Liver (tissue), 3 donors: ENCODE measurements around the gene TMPRSS3.

ENCODE experiments used
- EGR1 ChIP-seq, 2 donors: IDR thresholded peaks; 2 replicates each; pipeline ENCODE4 v1.6.1; 2016 to 2018; ENCODE audit warnings: antibody characterized with exemption in 2 of 2, low read depth in 2 of 2
- RXRA ChIP-seq, 2 donors: IDR thresholded peaks; 2 replicates each; pipeline ENCODE4 v1.6.1; 2017 to 2018; ENCODE audit warnings: antibody characterized with exemption in 2 of 2, mild to moderate bottlenecking in 1 of 2
- SP1 ChIP-seq: IDR thresholded peaks from 2 replicates; pipeline ENCODE4 v1.6.1; 2018; ENCODE audit warnings: antibody characterized with exemption, mild to moderate bottlenecking
- YY1 ChIP-seq: IDR thresholded peaks from 2 replicates; pipeline ENCODE4 v1.6.1; 2016; ENCODE audit warnings: antibody characterized with exemption, mild to moderate bottlenecking
- TF ChIP-seq, protein P1 (sequence below): fragments of 150-350 bp; IDR thresholded peaks from 2 replicates; pipeline ENCODE4 v1.5.1; 2017; ENCODE audit warnings: improper control_type of control experiment, low read depth, low read length; ENCODE audit not compliant: missing input control
- TF ChIP-seq, protein P2 (sequence below): IDR thresholded peaks from 2 replicates; pipeline ENCODE4 v1.6.1; 2016; ENCODE audit warnings: antibody characterized with exemption
- TF ChIP-seq, protein P3 (sequence below): IDR thresholded peaks from 2 replicates; pipeline ENCODE4 v1.6.1; 2016; ENCODE audit warnings: antibody characterized with exemption
- TF ChIP-seq, protein P4 (sequence below): IDR thresholded peaks from 2 replicates; pipeline ENCODE4 v1.6.1; 2016; ENCODE audit warnings: antibody characterized with exemption, mild to moderate bottlenecking
- donor health status: healthy.
- donor health status: healthy.

DNA sequence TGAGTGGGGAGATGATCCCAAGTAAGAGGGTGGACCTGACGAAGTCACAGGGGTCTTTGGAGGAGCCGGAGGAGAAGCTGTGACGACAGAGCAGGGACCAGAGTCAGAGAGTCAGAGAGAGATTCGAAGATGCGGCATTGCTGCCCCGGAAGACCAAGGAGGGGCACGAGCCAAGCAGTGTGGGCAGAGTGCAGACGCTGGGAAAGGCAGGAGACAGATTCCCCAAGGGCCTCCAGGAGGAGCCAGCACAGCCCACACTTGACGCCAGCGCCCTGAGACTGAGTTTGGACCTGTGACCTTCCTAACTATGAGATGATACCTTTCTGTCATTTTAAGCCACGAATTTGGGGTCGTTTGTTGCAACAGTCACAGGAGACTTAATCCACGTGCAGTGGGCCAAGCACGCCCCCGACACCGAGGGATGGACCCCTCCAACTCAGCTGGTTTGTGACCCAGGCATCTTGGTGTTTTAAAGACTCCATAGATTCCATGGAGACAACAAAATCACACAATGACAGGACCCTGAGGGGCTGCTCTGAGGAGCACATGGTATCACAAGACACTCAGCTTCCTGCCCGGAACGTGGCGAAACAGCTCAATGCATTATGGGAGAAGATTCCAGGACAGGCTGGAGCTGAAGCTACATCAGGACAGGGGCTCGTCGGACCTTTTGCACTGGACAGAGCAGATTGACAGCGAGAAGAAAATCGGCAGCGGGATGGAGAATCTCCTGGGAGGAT, 18.5 kb downstream of the TMPRSS3 start:
- TF ChIP-seq EGR1 (IDR thresholded peaks at IDR 0.05; ENCODE audit: low read depth in 2 of 2) (no peak), RXRA (IDR thresholded peaks at IDR 0.05) (no peak), YY1 (no peak), SP1 (no peak)
- TF ChIP-seq, protein P1, sequence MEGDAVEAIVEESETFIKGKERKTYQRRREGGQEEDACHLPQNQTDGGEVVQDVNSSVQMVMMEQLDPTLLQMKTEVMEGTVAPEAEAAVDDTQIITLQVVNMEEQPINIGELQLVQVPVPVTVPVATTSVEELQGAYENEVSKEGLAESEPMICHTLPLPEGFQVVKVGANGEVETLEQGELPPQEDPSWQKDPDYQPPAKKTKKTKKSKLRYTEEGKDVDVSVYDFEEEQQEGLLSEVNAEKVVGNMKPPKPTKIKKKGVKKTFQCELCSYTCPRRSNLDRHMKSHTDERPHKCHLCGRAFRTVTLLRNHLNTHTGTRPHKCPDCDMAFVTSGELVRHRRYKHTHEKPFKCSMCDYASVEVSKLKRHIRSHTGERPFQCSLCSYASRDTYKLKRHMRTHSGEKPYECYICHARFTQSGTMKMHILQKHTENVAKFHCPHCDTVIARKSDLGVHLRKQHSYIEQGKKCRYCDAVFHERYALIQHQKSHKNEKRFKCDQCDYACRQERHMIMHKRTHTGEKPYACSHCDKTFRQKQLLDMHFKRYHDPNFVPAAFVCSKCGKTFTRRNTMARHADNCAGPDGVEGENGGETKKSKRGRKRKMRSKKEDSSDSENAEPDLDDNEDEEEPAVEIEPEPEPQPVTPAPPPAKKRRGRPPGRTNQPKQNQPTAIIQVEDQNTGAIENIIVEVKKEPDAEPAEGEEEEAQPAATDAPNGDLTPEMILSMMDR, result no peak
- TF ChIP-seq, protein P2, sequence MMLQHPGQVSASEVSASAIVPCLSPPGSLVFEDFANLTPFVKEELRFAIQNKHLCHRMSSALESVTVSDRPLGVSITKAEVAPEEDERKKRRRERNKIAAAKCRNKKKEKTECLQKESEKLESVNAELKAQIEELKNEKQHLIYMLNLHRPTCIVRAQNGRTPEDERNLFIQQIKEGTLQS, result no peak
- TF ChIP-seq, protein P3, sequence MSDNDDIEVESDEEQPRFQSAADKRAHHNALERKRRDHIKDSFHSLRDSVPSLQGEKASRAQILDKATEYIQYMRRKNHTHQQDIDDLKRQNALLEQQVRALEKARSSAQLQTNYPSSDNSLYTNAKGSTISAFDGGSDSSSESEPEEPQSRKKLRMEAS, result no peak
- TF ChIP-seq, protein P4, sequence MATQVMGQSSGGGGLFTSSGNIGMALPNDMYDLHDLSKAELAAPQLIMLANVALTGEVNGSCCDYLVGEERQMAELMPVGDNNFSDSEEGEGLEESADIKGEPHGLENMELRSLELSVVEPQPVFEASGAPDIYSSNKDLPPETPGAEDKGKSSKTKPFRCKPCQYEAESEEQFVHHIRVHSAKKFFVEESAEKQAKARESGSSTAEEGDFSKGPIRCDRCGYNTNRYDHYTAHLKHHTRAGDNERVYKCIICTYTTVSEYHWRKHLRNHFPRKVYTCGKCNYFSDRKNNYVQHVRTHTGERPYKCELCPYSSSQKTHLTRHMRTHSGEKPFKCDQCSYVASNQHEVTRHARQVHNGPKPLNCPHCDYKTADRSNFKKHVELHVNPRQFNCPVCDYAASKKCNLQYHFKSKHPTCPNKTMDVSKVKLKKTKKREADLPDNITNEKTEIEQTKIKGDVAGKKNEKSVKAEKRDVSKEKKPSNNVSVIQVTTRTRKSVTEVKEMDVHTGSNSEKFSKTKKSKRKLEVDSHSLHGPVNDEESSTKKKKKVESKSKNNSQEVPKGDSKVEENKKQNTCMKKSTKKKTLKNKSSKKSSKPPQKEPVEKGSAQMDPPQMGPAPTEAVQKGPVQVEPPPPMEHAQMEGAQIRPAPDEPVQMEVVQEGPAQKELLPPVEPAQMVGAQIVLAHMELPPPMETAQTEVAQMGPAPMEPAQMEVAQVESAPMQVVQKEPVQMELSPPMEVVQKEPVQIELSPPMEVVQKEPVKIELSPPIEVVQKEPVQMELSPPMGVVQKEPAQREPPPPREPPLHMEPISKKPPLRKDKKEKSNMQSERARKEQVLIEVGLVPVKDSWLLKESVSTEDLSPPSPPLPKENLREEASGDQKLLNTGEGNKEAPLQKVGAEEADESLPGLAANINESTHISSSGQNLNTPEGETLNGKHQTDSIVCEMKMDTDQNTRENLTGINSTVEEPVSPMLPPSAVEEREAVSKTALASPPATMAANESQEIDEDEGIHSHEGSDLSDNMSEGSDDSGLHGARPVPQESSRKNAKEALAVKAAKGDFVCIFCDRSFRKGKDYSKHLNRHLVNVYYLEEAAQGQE, result no peak
